Astrocyte of the cerebellum (primary cell): Measurements from ENCODE around the gene RBM38.

Experiments
- DNase-seq: peaks from one replicate; pipeline ENCODE4 v3.0.0-alpha.2; 2011; ENCODE audit warnings: low read depth
- H3K4me3 ChIP-seq: 2 replicates; pipeline ENCODE4 v1.5.1; 2011; ENCODE audit warnings: mild to moderate bottlenecking, low read depth, low read length, moderate library complexity
- in situ Hi-C: cut with HindIII; loops from 2 replicates; pipeline ENCODE4 v1.10.0; 2017; ENCODE audit warnings: low sequenced_read_pairs
- TF ChIP-seq, protein P1 (sequence below): IDR thresholded peaks from 2 replicates; pipeline ENCODE4 v1.5.1; 2012; ENCODE audit warnings: low read length, low read depth, moderate library complexity, mild to moderate bottlenecking; ENCODE audit errors: missing control alignments

RBM38 gene

DNA sequence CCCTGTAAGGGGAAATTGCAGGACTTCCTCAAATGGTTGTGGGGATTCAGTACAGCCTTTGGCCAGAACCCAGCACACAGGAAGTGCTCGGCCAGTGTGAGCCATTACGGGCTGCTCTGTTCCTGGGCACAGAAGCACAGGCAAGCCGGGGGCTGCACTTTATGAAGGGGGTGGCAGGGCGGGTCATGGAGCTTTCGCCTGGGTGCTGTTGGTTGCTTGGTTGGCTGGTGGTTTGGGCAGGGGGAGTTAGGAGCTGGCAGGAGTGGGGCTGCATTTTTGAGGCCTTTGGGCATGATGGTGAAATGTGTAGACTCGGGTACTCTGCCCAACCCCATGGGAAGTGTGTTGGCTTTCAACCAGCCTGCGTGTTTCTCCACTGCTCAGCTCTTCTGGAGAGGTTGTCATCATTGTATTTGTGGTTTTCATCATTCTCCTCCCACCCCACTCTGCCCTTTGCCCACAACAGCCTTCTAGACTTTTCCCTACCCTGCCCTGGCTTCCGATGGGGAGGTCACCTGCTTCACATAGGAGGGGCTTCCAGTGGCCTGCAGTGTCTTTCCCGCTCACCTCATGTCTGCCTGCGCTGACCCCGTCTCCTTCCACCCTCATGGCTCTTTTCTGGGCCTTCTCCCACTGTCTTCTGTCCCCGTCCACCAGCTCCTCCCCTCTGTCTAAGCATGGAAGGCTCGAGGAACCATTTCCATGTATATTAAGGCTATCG lies 16.1 kb upstream of the RBM38 start:
- in situ Hi-C loops, result loop anchor here (5.0 kb wide), 1 partner anchor 117 kb away; no protein-coding TSS in a partner anchor
- TF ChIP-seq, protein P1, sequence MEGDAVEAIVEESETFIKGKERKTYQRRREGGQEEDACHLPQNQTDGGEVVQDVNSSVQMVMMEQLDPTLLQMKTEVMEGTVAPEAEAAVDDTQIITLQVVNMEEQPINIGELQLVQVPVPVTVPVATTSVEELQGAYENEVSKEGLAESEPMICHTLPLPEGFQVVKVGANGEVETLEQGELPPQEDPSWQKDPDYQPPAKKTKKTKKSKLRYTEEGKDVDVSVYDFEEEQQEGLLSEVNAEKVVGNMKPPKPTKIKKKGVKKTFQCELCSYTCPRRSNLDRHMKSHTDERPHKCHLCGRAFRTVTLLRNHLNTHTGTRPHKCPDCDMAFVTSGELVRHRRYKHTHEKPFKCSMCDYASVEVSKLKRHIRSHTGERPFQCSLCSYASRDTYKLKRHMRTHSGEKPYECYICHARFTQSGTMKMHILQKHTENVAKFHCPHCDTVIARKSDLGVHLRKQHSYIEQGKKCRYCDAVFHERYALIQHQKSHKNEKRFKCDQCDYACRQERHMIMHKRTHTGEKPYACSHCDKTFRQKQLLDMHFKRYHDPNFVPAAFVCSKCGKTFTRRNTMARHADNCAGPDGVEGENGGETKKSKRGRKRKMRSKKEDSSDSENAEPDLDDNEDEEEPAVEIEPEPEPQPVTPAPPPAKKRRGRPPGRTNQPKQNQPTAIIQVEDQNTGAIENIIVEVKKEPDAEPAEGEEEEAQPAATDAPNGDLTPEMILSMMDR, result no peak
- no peak for DNase-seq
- H3K4me3 ChIP-seq, result no peak overlapping the region

DNA sequence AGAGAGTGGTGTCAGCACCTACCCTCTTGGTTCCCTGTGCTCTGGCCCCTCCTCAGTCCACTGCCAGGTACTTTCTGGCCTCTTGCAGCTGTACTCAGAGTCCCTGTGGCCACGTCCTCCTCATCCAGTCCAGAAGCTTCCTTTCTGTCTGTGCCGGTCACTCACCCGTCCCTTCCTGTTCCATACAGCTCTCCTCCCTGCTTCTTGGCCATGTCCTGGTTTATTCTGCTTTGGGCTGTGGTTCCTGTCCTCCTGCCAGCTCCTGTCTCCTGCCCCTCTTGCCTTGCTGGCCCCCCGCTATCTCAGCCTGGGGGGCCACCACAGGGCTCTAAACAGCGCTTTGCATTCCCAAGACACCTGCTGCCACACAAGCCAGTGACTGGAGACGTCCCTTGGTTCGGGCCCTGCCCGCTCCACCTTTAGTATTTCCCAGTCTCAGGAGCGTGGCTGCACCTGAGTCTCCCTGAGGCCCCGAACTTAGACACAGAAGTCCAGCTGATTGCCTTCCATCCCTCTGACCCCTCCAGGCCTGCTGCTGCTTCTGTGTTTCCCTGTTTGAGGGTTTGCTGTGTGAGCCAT lies 15.5 kb upstream of the RBM38 start:
- TF ChIP-seq, protein P1, result no peak
- in situ Hi-C loops, result loop anchor here (5.0 kb wide), 1 partner anchor 117 kb away; no protein-coding TSS in a partner anchor

DNA sequence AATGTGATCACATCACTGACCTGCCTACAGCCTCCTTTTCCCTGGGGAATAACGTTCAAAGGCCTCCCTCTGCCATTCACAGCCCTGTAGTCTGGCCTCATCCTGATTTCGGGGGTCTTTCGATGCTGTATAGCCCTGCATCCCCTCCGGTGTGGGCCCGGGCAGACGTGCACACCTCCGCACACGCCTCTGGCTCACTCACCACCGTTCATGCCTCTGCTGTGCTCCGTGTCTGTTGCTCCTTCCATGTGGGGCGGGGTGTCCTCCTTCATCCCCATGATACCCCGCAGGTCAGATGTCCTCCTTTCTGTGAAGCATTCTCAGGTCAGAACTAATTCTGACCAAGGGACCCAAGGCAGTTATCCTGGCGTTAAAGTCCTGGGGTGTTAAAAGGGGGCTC lies 13.8 kb upstream of the RBM38 start:
- TF ChIP-seq, protein P1, result no peak
- no peak overlapping the region for H3K4me3 ChIP-seq
- DNase-seq, result no peak
- in situ Hi-C loops, result loop anchor here (5.0 kb wide), 1 partner anchor 115 kb away; no protein-coding TSS in a partner anchor

More for the DNA sequence above, 15.5 kb upstream of the RBM38 start:
- H3K4me3 ChIP-seq, result no peak overlapping the region
- no peak for DNase-seq

DNA sequence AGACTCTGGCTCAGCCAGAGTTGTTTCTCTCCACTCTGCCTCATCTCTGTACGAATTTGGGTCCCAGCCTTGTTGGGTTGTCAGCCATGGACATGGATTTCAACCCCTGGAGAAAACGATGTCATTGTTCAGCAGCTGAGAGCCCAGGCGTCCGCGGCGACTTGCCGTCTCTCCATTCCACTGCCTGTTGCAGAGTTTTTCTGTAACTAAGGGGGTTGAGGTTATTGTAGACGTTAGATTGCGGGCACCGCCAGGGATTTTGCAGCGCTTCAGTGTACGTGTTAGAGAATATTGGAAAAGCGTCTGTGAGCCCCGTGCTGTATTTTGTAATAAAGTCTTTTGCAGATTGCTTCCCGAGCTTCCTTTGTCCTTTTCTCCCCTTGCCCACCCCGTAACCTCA lies 13.1 kb upstream of the RBM38 start:
- TF ChIP-seq, protein P1, result no peak
- H3K4me3 ChIP-seq, result no peak overlapping the region
- no peak for DNase-seq
- in situ Hi-C loops, result loop anchor here (5.0 kb wide), 1 partner anchor 114 kb away; no protein-coding TSS in a partner anchor

DNA sequence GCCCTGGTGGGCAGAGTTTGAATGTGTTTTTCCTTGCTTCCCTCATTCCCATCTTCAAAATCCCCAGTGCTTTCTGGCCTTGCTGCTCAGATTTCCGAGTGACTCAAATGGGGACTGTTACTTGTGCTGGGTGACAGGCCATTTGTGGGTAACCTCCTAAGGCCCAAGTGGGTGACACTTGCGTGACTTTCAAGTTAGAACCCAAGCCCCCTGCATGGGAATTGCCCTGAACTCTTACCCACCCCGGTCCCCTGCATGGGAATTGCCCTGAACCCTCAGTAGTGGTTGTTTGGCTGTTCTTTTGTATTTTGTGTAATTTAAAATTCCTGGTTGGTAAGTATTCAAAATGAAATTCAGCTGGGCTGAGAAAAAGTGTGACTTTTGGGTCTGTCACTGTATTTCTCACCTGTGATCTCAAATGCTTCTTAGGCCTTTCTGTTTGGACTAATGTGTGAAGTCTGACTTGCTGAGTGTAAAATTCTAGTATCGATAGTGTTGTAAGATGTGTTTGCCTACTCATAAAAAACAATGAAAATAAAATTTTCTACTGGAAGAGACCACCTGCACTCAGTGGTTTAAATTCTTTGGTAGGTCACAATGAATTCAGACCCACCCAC lies 12.4 kb upstream of the RBM38 start:
- in situ Hi-C loops, result loop anchor here (5.0 kb wide), 1 partner anchor 114 kb away; no protein-coding TSS in a partner anchor
- TF ChIP-seq, protein P1, result no peak
- H3K4me3 ChIP-seq, result no peak overlapping the region
- DNase-seq, result no peak

DNA sequence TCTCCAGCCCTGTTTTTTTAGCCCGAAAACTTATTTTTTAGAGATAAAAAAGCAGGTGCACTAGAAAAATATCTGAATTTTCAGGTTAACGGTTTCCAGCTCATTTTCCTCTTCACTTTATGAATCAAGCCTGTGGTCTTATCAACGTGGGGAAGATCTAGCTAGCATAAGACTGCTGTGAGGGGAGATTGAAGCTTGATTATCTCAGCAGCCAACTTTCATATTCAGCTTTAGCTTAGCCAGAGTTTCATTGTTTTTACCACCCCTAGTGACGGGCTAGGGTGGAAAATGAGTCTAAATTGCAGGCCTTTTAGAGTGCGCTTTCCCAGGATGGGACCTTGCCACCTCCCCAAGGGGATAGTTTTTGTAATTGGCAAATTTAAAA lies 11.9 kb upstream of the RBM38 start:
- H3K4me3 ChIP-seq, result no peak overlapping the region
- in situ Hi-C loops, result loop anchor here (5.0 kb wide), 1 partner anchor 113 kb away; no protein-coding TSS in a partner anchor
- DNase-seq, result no peak
- TF ChIP-seq, protein P1, result no peak
